ENCODE data around the gene FADS1.

FADS1 gene

DNA sequence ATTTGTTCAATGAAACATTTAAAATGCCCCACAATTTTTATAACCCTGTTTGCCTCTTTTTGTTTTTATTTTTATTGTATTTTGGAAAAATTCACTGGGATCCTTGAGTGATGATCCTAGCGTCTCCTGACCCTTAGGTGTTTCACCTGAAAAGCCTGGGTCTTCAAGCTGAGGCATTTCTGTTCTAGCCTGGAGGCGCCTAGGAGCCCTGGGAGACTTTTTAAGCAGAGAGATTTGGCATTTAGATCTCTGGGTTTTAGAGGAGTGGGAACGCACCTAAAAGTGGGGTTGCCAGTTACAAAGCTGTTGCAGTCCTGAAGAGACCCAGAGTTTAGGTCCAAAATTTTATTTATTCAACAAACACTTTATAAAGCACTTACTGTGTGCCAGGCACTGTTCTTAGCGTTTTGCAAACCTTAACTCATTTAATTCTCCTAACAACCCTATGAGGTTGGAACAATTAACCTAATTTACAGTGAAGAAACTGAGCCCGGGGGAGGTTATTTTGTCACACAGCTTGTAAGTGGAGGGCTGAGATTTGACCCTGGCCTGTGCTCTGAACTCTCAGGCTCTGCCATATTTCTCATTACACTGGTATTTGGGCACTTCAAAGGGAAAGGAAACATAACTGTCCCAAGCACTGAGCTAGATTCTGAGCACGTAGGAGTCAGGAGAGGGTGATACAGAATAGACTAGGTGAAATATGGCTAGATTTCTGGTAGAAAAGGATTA lies 834 bp upstream of the FADS1 start:
- no peak for DNase-seq

DNA sequence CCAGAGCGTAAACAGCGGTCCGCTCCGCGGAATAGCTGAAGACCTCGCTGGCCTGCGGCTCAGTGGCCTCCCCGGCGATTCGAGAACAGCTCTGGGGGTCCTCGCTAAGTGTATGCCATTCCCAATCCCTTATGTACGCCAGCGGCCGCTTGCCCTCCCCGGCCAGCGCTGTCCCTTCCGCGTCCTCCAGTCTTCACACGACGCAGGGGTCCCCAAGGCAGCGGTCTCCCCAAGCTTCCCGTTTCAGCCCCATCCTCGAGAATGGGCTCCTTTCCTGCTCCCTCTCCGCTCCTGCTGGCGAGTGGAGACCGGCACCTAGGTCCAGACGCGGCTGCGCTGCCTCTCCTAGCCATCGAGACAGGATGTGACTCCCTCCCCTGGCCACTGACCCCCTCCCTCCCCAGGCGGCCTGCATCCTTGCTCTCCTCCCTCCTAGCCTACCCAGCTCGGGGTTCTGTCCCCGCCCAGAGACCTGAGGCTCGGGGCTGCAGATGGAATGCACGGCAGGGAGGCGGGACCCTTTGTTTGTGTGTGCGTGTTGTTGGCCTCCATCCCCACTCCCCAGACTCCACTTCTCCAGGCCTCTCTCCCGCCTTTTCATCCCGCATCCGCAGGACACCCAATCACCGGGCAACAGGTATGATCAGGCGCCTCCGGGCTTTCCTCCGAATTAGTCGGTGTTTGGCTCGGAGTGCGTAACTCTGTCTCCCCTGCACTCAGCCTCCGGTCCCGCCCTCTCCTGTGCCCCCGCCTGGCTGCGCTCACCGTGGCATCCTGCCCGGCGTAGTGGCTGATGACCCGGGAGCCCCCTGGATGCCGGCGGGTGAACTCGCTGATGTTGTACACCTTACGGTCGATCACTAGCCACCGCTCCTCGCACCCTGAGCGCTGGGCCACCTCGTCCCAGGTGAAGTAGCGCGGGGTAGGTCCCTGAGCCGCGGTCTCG lies 740 bp downstream of the FADS1 start:
- peak; percentile 76 for DNase-seq

DNA sequence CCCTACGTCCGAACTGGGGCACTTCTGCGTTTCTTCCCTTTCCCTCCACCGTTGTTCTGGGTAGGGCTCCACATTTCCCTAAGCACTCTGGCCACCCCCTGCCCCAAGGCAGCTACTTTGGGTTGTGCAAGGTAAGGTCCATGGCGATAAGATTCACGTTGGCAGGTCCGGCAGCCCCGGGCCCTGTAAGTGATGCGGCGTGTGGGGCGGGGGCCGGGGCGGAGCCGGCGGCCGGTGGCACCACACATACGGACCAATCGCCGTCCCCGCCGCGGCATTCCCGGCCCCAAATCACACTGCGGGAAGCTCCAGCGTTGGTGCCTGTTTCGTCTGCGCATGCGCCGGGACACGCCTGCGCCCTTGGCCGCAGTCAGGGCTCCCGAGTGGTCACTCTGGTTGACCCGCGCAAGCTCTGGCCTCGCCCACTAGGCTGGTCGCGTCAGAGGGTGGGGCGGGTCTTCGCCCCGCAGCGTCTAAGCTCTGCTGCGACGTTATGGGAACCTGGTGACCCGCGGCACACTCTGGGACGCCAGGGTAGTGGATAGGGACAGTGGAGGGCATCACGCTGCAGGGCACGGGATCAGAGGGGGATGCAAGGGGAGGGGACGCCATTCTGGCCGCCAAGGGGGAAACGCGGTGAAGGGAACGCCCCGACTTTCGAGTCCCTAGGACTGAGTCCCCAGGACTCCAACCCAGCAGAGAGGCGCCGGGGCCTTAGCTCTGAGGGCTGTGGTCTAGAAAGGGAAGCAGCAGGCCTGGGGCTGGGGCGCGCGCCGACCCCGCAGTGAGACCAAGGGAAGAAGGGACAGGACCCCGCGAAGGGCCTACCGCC lies 1.6 kb downstream of the FADS1 start:
- peak; percentile 94 for DNase-seq

GRCh38 chr11:61814247-61814957 lies 2.4 kb downstream of the FADS1 start:
- DNase-seq = peak; percentile 50

- no peak for DNase-seq
Observed at GRCh38 chr11:61812736-61813411, 3.9 kb downstream of the FADS1 start.

GRCh38 chr11:61811831-61812230 lies 5.0 kb downstream of the FADS1 start:
- DNase-seq = no peak

GRCh38 chr11:61810671-61811175 lies 6.1 kb downstream of the FADS1 start:
- no peak for DNase-seq

DNA sequence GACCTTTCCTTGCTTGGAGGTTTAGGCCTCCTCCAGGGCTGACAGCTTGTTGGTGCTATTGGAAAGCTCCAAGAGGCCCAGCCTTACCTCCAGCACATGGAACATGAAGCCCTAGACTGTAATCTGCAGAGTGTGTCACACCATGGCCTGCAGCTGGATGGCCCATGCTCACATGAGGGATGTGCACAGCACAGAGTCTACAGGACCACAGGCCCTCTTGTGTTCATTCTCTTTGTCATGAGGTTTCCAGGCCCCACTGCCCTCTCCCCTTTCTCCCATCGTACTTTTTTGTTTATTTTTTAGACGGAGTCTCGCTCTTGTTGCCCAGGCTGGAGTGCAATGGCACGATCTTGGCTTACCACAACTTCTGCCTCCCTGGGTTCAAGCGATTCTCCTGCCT lies 10.0 kb downstream of the FADS1 start:
- no peak for DNase-seq

GRCh38 chr11:61805146-61805545 lies 11.7 kb downstream of the FADS1 start:
- DNase-seq = no peak

GRCh38 chr11:61803889-61804647 lies 12.7 kb downstream of the FADS1 start:
- DNase-seq = no peak

DNA sequence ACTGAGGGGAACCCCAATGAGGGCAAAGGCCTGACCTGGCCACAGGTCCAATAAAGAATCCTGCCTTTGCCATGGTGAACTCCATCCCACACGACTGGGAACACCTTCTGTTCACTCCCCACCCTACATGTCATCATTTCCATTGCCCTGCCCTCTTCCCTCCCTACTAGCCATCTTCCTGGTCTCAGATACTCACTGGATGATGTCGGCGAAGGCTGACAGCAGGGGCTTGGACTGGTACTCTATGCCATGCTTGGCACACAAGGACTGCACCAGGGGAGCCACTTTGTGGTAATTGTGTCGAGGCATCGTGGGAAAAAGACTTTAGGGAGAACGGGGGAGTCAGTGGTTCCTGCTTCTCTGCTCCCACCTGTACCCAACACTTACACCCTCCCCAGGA lies 14.2 kb downstream of the FADS1 start:
- no peak for DNase-seq

DNA sequence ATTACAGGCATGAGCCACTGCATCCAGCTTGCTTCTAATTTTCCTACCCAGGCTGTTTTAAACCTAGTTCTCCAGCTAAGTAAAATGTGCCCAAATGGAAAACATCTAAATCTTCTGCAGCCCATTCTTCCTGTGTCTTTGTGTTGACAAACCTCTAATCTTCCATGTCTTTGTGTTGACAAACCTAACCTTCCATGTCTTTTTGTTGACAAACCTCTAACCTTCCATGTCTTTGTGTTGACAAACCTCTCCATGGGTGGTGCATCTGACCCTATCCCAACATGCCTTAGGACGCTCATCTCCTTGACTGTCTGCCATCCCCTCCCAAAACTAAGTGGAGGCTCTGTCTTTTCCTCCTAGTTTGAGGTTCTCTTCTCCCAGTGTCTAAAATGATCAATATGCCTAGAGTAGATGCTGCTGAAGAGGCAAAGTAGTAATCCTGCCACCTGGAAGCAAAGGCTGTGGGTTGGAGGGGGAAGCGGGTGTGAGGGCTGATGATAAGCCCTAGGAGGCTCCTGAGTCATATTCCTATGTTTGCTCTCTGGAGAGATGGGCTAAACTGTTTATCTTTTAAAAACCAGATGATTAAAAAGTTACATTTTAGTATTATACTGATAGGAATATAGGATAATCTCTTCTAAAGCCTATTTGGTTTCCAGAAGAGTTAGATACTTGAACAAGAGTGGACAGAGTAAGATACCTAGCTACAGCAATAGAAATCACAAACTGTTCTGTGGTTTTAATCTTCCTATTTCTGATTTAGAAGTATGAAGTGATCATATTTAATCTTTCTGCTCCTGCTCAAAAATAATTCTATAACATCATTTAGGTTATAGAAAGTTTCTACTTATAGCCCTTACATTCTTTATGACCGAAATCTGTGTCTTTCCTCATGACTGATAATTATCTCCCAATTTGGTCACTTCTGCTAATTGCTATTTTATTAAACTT lies 16.2 kb downstream of the FADS1 start:
- no peak for DNase-seq

GRCh38 chr11:61799665-61800284 lies 17.0 kb downstream of the FADS1 start:
- DNase-seq = no peak

DNA sequence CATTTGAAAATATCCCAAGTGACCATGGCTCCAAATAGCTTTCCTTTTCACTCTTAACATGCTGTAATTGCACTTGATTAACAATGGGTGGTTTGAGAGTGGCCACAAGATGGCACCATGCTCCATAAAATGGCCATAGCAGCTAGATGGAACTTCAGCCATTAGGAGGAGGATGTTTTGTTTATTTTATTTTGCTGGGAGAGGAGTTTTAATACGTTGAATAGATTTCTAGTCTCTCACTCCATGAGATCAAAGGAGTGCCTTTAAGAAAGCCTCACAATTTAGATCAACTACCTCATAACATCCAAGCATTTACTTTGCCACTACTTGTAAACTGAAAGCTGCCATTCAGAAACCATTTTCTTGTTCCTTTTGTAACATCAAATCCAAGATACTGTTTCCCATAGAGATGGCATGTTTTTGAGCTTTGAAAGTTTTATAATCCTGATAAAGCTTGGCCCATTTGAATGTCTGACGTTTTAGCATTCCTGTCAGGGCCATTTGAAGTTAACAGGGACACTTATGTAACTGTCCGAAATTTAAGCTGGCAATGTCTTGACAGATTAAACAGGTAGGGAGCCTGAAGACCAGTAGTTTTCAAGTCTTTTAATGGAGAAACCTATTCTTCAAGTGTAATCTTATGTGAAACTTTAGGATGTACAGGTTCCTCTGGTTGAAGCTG lies 19.4 kb downstream of the FADS1 start:
- peak; percentile 73 for DNase-seq

- DNase-seq = no peak
Observed at GRCh38 chr11:61795876-61796526, 20.8 kb downstream of the FADS1 start.

DNA sequence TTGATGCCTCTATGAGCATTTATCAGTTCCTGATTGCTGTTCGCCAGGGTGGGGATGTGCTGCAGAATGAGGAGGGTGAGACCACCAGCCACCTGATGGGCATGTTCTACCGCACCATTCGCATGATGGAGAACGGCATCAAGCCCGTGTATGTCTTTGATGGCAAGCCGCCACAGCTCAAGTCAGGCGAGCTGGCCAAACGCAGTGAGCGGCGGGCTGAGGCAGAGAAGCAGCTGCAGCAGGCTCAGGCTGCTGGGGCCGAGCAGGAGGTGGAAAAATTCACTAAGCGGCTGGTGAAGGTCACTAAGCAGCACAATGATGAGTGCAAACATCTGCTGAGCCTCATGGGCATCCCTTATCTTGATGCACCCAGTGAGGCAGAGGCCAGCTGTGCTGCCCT lies 21.3 kb downstream of the FADS1 start:
- DNase-seq = no peak

GRCh38 chr11:61794579-61794978 lies 22.2 kb downstream of the FADS1 start:
- DNase-seq = no peak

DNA sequence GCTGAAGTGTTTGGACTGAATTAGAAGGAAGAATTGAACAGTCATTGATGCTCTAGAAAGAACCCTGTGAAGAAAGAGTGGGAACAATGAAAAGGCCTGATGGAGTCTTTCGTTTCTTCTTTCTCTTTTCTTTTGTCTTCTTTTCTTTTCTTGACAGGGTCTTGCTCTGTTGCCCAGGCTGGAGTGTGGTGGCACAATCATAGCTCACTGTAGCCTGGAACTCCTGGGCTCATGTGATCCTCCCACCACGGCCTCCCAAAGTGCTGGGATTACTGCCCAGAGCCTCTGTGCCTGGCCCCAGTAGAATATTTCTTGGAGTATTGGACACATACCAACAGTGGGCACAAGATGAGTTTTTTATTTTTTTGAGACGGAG lies 23.0 kb downstream of the FADS1 start:
- no peak for DNase-seq

Data from activated CD4-positive, alpha-beta T cell treated with anti-CD3 and anti-CD28 coated beads, Interleukin-2, Interleukin-6, amounts not matched to agents 100 ng/mL and 50 ng/mL, durations not matched to agents 16 hours and 8 hours (primary cell).